IMR-90 (cell line): ENCODE results near the gene TSPAN31. TPM values are rescaled to one million over a fixed set of nuclear protein-coding genes. Genes with fewer than 3 reads are reported as not detected.

Experiments
- ATAC-seq: fragments of 200-7000 bp; cut with Tn5 transposase; 2 replicates; pipeline ENCODE4 v1.9.1; 2020; ENCODE audit warnings: low read depth, mild to moderate bottlenecking, moderate library complexity
- BruUV-seq: library from RNA; stranded (reverse); fragments of 400-500 nt; replicated peaks from 2 replicates; lab custom pipeline; 2021; lab: Mats Ljungman, UMichigan
- CTCF ChIA-PET: fragments of 300-600 bp; formaldehyde crosslinking; extraction: SDS; loops from one replicate; lab custom pipeline; 2021; ENCODE audit warnings: antibody characterized with exemption; lab: Yijun Ruan, JAX
- POLR2A ChIA-PET: fragments of 300-600 bp; sonication (Branson Sonifier 250); formaldehyde crosslinking; loops from one replicate; lab custom pipeline; 2022; ENCODE audit warnings: antibody characterized with exemption; ENCODE audit not compliant: unreplicated experiment; lab: Charles Lee
- DNase-seq: peaks from one replicate; pipeline ENCODE4 v3.0.0; 2013
- H2AFZ ChIP-seq: replicated peaks from 2 replicates; pipeline ENCODE3; 2013; ENCODE audit warnings: low read length, mild to moderate bottlenecking; ENCODE audit not compliant: poor library complexity
- H2AK5ac ChIP-seq: 2 replicates; pipeline ENCODE4 v1.6.1; 2013; ENCODE audit warnings: low read depth, low read length, inconsistent platforms
- H2AK9ac ChIP-seq: replicated peaks from 2 replicates; pipeline ENCODE3; 2013; ENCODE audit warnings: mild to moderate bottlenecking, low read depth, low read length, moderate library complexity; ENCODE audit not compliant: poor library complexity
- H2BK120ac ChIP-seq: 2 replicates; pipeline ENCODE4 v1.6.1; 2013; ENCODE audit warnings: low read depth, low read length, inconsistent platforms
- H2BK15ac ChIP-seq: 3 replicates; pipeline ENCODE4 v1.6.1; 2013; ENCODE audit warnings: low read depth, low read length, inconsistent platforms
- H2BK20ac ChIP-seq: 2 replicates; pipeline ENCODE4 v1.6.1; 2013; ENCODE audit warnings: low read depth, mild to moderate bottlenecking, inconsistent platforms, low read length, moderate library complexity
- H2BK5ac ChIP-seq: 2 replicates; pipeline ENCODE4 v1.6.1; 2013; ENCODE audit warnings: mild to moderate bottlenecking, low read depth, low read length, inconsistent platforms; ENCODE audit not compliant: poor library complexity, severe bottlenecking
- H3K14ac ChIP-seq: replicated peaks from 2 replicates; pipeline ENCODE4 v1.6.1; 2013; ENCODE audit warnings: low read depth, low read length, inconsistent platforms
- H3K18ac ChIP-seq: 2 replicates; pipeline ENCODE4 v1.6.1; 2013; ENCODE audit warnings: low read depth, low read length, control low read depth
- H3K23ac ChIP-seq: 2 replicates; pipeline ENCODE4 v1.6.1; 2013; ENCODE audit warnings: low read depth, low read length, inconsistent platforms
- H3K27ac ChIP-seq: 2 replicates; pipeline ENCODE4 v1.5.1; 2013; ENCODE audit warnings: mild to moderate bottlenecking, control low read depth, low read length; ENCODE audit not compliant: insufficient read depth
- H3K27me3 ChIP-seq: 2 replicates; pipeline ENCODE4 v1.6.1; 2013; ENCODE audit warnings: low read length; ENCODE audit not compliant: control insufficient read depth, insufficient read depth
- H3K36me3 ChIP-seq: 2 replicates; pipeline ENCODE4 v1.6.1; 2013; ENCODE audit warnings: low read length, mixed read lengths; ENCODE audit not compliant: control insufficient read depth, insufficient read depth
- H3K4ac ChIP-seq: 2 replicates; pipeline ENCODE4 v1.6.1; 2013; ENCODE audit warnings: low read depth, low read length, inconsistent platforms
- H3K4me1 ChIP-seq: 2 replicates; pipeline ENCODE4 v1.6.1; 2013; ENCODE audit warnings: low read length, mixed read lengths; ENCODE audit not compliant: control insufficient read depth, insufficient read depth
- H3K4me2 ChIP-seq: 2 replicates; pipeline ENCODE4 v1.6.1; 2013; ENCODE audit warnings: low read depth, mild to moderate bottlenecking, control low read depth, low read length, moderate library complexity
- H3K4me3 ChIP-seq: 2 replicates; pipeline ENCODE4 v1.5.1; 2013; ENCODE audit warnings: low read depth, mild to moderate bottlenecking, control low read depth, low read length, moderate library complexity; ENCODE audit not compliant: insufficient read depth
- H3K56ac ChIP-seq: 2 replicates; pipeline ENCODE4 v1.6.1; 2013; ENCODE audit warnings: low read length, inconsistent platforms; ENCODE audit not compliant: insufficient read depth; ENCODE audit errors: extremely low read depth
- H3K79me1 ChIP-seq, 2 experiments: 2 replicates each; pipeline ENCODE4 v1.6.1; 2013; ENCODE audit warnings: low read length in 2 of 2, inconsistent platforms in 1 of 2, low read depth in 1 of 2
- H3K9ac ChIP-seq: 2 replicates; pipeline ENCODE4 v1.6.1; 2013; ENCODE audit warnings: low read depth, low read length, control low read depth
- H3K9me1 ChIP-seq: 2 replicates; pipeline ENCODE4 v1.6.1; 2013; ENCODE audit warnings: low read length, inconsistent platforms; ENCODE audit not compliant: insufficient read depth
- H3K9me3 ChIP-seq: 2 replicates; pipeline ENCODE4 v1.6.1; 2013; ENCODE audit warnings: low read length; ENCODE audit not compliant: control insufficient read depth, insufficient read depth
- H4K20me1 ChIP-seq: 2 replicates; pipeline ENCODE4 v1.6.1; 2013; ENCODE audit warnings: low read length, inconsistent platforms; ENCODE audit not compliant: insufficient read depth
- H4K5ac ChIP-seq: 2 replicates; pipeline ENCODE4 v1.6.1; 2013; ENCODE audit warnings: mild to moderate bottlenecking, low read depth, low read length, control low read depth
- H4K8ac ChIP-seq, 2 experiments: 2 replicates each; pipeline ENCODE4 v1.6.1; 2013; ENCODE audit warnings: low read depth in 2 of 2, low read length in 2 of 2, control low read depth in 1 of 2, inconsistent platforms in 1 of 2
- H4K91ac ChIP-seq: 2 replicates; pipeline ENCODE4 v1.6.1; 2013; ENCODE audit warnings: low read depth, low read length, inconsistent platforms; ENCODE audit not compliant: insufficient read depth
- BHLHE40 ChIP-seq: fragments of 150-350 bp; IDR thresholded peaks from 2 replicates; pipeline ENCODE4 v1.6.1; 2016; ENCODE audit warnings: mild to moderate bottlenecking, low read depth, low read length
- CEBPB ChIP-seq: IDR thresholded peaks from 2 replicates; pipeline ENCODE4 v1.6.1; 2012; ENCODE audit warnings: low read depth, low read length, improper control_type of control experiment
- CHD1 ChIP-seq: IDR thresholded peaks from 2 replicates; pipeline ENCODE4 v1.6.1; 2012; ENCODE audit warnings: low read depth, low read length, improper control_type of control experiment
- FOS ChIP-seq: fragments of 150-350 bp; IDR thresholded peaks from 2 replicates; pipeline ENCODE4 v1.6.1; 2016; ENCODE audit warnings: low read depth, low read length
- MXI1 ChIP-seq: IDR thresholded peaks from 2 replicates; pipeline ENCODE4 v1.6.1; 2012; ENCODE audit warnings: low read depth, mild to moderate bottlenecking, low read length, moderate library complexity, borderline replicate concordance
- NFE2L2 ChIP-seq: fragments of 150-350 bp; IDR thresholded peaks from 2 replicates; pipeline ENCODE4 v1.6.1; 2016; ENCODE audit warnings: low read depth, mild to moderate bottlenecking, low read length
- POLR2A ChIP-seq: IDR thresholded peaks from 2 replicates; pipeline ENCODE4 v1.6.1; 2012; ENCODE audit warnings: mild to moderate bottlenecking, low read depth, low read length
- RAD21 ChIP-seq: IDR thresholded peaks from 2 replicates; pipeline ENCODE4 v1.6.1; 2012; ENCODE audit warnings: low read length, improper control_type of control experiment
- RCOR1 ChIP-seq: IDR thresholded peaks from 2 replicates; pipeline ENCODE4 v1.6.1; 2012; ENCODE audit warnings: mild to moderate bottlenecking, low read length, improper control_type of control experiment; ENCODE audit not compliant: insufficient replicate concordance
- RFX5 ChIP-seq: IDR thresholded peaks from 2 replicates; pipeline ENCODE4 v1.8.0; 2012; ENCODE audit warnings: low read depth, mild to moderate bottlenecking, low read length, moderate library complexity
- SMC3 ChIP-seq: fragments of 150-350 bp; IDR thresholded peaks from 2 replicates; pipeline ENCODE4 v1.6.1; 2016; ENCODE audit warnings: low read depth, mild to moderate bottlenecking, antibody characterized with exemption, low read length, moderate library complexity
- WGBS, 2 experiments: methylation state at CpG; one replicate each; pipeline versions ENCODE4 v1.1.5 to v1.1.7; 2013; ENCODE audit warnings: missing lambda C conversion rate in 2 of 2; ENCODE audit not compliant: insufficient read length in 1 of 2; ENCODE audit errors: extremely low coverage in 2 of 2; 5-methylcytosine and 5-hydroxymethylcytosine counted together
- dilution Hi-C: fragments of 300-500 bp; cut with HindIII; formaldehyde crosslinking; loops from one replicate; pipeline ENCODE4 v1.14.3; 2018; ENCODE audit warnings: low sequenced_read_pairs; ENCODE audit not compliant: unreplicated experiment
- in situ Hi-C: fragments of 300-500 bp; cut with MboI; formaldehyde crosslinking; loops from 3 replicates; pipeline ENCODE4 v1.14.3; 2019; ENCODE audit warnings: low sequenced_read_pairs, inconsistent platforms, mixed read lengths
- intact Hi-C: fragments of 100-400 bp; cut with micrococcal nuclease; formaldehyde crosslinking; loops from 2 replicates; pipeline ENCODE4 v1.10.0; 2022
- polyA plus RNA-seq, 3 experiments: library from polyadenylated mRNA; depleted of rRNA; stranded (reverse); fragments of >200 nt; gene quantifications; 2 replicates each; pipeline ENCODE4 v1.2.3, GENCODE V29; 2012; ENCODE audit warnings: low replicate concordance in 1 of 3
- total RNA-seq: library from RNA; depleted of rRNA; stranded (reverse); fragments of >200 nt; gene quantifications from 2 replicates; pipeline ENCODE4 v1.2.3, GENCODE V29; 2012
- TF ChIP-seq, protein P1 (sequence below): conservative IDR thresholded peaks from 2 replicates; pipeline ENCODE4 v1.5.1; 2012; ENCODE audit warnings: mild to moderate bottlenecking, low read depth, low read length, improper control_type of control experiment
- TF ChIP-seq, protein P2 (sequence below): fragments of 150-350 bp; IDR thresholded peaks from 2 replicates; pipeline ENCODE4 v1.6.1; 2017; ENCODE audit warnings: mild to moderate bottlenecking, antibody characterized with exemption, low read length, low read depth
- TF ChIP-seq, protein P3 (sequence below): fragments of 150-350 bp; IDR thresholded peaks from 2 replicates; pipeline ENCODE4 v1.6.1; 2016; ENCODE audit warnings: low read depth, mild to moderate bottlenecking, low read length, moderate library complexity, borderline replicate concordance

Gene TSPAN31
- total and polyA plus RNA-seq, 2 of the 4 experiments (the other 2 are of a cell fraction), result 12.3 to 71.2 TPM

DNA sequence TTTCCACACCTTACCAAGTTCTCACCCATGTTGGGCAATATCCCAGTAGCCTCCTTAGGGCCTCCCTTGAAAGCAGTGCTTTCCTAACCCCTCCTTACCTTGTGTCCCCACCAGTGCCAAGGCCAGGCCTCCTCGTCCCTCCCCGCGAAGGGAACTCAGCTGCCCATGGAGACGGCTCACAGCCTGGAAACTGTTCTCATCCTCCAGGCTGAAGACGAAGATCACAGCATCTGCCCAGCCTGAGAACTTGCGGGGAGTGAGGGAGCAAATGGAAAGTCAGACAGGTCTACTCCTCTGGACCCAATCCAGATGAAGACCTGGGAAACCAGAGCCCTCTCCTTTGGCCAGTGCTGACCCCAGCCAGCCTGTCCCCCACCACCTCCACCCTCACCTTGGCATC is 10.9 kb upstream of the TSPAN31 start:
- ATAC-seq, result no peak
- Histone ChIP-seq H2AK5ac (no peak overlapping the region), H3K9me3 (no peaks in the 10 kb centered on the region; the same call in 1 of the 2 replicates), H3K36me3 (no peaks in the 10 kb centered on the region), H3K56ac (no peak overlapping the region), H4K5ac (no peak overlapping the region), H2AK9ac (no peak overlapping the region), H3K27ac (no peak overlapping the region), H3K27me3 (peaks cover 75% of the 10 kb centered on the region), H2BK15ac (no peak overlapping the region), H2BK20ac (no peak overlapping the region), H4K20me1 (0 out of 2 replicates have a peak, but pooled peaks cover 10% of the 10 kb centered on the region), H3K9me1 (no peaks in the 10 kb centered on the region), H2BK5ac (no peak overlapping the region), H3K18ac (no peak overlapping the region), H4K91ac (no peak overlapping the region), H3K4me1 (0 out of 2 replicates have a peak, but pooled peaks cover 3% of the 10 kb centered on the region), H3K4me2 (no peak overlapping the region), H3K4me3 (no peak overlapping the region), H3K9ac (no peak overlapping the region), H3K23ac (no peak overlapping the region), H4K8ac (no peak overlapping the region), H2BK120ac (no peak overlapping the region), H3K14ac (no peak overlapping the region), H3K4ac (no peak overlapping the region), H3K79me1 (no peaks in the 10 kb centered on the region), H2AFZ (no peak overlapping the region)
- dilution Hi-C loops (no loop called here), in situ Hi-C loops (loop anchor here (10.0 kb wide), 1 partner anchor 149 kb away; no protein-coding TSS in a partner anchor), intact Hi-C loops (no loop called here)
- DNase-seq, result no peak
- ChIA-PET POLR2A (no interaction called here), CTCF (no interaction called here)
- no TSS peak for BruUV-seq
- 67% methylated on average over 3 of the region's 6 CpGs; no CpG with 5 or more reads in 1 of the 2 experiments for WGBS, 2 experiments
- TF ChIP-seq SMC3 (no peak), NFE2L2 (no peak), FOS (no peak), MXI1 (no peak), BHLHE40 (no peak), CEBPB (no peak), RFX5 (no peak), CHD1 (no peak), POLR2A (no peak), RAD21 (no peak), RCOR1 (no peak)
- TF ChIP-seq, protein P1, sequence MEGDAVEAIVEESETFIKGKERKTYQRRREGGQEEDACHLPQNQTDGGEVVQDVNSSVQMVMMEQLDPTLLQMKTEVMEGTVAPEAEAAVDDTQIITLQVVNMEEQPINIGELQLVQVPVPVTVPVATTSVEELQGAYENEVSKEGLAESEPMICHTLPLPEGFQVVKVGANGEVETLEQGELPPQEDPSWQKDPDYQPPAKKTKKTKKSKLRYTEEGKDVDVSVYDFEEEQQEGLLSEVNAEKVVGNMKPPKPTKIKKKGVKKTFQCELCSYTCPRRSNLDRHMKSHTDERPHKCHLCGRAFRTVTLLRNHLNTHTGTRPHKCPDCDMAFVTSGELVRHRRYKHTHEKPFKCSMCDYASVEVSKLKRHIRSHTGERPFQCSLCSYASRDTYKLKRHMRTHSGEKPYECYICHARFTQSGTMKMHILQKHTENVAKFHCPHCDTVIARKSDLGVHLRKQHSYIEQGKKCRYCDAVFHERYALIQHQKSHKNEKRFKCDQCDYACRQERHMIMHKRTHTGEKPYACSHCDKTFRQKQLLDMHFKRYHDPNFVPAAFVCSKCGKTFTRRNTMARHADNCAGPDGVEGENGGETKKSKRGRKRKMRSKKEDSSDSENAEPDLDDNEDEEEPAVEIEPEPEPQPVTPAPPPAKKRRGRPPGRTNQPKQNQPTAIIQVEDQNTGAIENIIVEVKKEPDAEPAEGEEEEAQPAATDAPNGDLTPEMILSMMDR, result no peak
- TF ChIP-seq, protein P2, sequence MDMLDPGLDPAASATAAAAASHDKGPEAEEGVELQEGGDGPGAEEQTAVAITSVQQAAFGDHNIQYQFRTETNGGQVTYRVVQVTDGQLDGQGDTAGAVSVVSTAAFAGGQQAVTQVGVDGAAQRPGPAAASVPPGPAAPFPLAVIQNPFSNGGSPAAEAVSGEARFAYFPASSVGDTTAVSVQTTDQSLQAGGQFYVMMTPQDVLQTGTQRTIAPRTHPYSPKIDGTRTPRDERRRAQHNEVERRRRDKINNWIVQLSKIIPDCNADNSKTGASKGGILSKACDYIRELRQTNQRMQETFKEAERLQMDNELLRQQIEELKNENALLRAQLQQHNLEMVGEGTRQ, result no peak
- TF ChIP-seq, protein P3, sequence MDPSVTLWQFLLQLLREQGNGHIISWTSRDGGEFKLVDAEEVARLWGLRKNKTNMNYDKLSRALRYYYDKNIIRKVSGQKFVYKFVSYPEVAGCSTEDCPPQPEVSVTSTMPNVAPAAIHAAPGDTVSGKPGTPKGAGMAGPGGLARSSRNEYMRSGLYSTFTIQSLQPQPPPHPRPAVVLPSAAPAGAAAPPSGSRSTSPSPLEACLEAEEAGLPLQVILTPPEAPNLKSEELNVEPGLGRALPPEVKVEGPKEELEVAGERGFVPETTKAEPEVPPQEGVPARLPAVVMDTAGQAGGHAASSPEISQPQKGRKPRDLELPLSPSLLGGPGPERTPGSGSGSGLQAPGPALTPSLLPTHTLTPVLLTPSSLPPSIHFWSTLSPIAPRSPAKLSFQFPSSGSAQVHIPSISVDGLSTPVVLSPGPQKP, result no peak
